ENCODE data around the gene TTBK2.

TTBK2 gene

DNA sequence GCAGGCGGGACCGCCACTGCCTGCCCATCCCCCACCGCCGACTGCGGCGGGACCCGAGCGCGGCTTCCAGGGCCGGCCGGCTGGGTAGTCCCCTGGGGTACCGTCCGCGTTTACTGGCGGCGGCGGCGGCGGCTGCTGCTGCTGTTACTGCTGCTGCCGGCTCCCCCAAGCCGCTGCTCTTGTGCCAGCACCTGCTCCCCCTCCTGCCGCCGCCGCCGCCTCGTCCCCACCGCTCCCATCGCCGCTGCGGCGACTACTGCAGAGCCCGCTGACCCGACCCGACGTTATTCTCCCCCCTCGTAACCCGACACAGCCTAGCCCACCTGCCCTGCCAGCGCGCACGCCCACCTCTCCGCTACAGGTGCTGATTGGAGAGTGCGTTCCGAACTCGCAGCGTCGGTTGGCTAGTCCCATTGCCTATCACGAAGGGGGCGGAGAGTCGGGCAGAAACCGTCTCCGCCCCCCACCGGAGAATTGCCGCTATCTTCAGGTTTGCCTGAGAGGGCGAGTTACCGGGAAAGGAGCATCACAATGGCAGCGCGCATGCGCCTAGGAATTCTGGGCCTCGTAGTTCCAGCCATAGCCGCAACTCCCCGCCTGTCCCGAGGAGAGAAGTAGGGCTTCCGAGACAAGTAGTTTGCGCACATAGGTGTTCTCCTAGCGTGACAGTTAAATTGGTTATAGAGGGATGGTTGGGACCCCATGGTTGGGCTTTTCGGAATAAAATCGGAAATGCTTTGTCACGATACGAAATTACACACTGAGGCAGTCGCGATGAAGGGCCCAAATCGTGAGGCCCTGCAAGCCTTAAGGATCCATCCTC is at the start of gene TTBK2:
Gene TTBK2, minus strand, starts transcription at position 260 of the 823 bp plus-strand sequence. CDS start 42,161 bp downstream, outside the sequence.
- TF ChIP-seq TEAD4 (IDR thresholded peaks at IDR 0.05), result peak; percentile 30; the same call in 1 of the 2 replicates
- peak; percentile 28; the same call in 1 of the 2 replicates for TF ChIP-seq TCF12 (IDR thresholded peaks at IDR 0.05; ENCODE audit: low read depth)
- no peak for TF ChIP-seq NFIC (IDR thresholded peaks at IDR 0.05)
- no peak for TF ChIP-seq RAD21 (IDR thresholded peaks at IDR 0.05; ENCODE audit: low read depth)
- TF ChIP-seq, protein P1, sequence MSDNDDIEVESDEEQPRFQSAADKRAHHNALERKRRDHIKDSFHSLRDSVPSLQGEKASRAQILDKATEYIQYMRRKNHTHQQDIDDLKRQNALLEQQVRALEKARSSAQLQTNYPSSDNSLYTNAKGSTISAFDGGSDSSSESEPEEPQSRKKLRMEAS (IDR thresholded peaks at IDR 0.05), result peak; percentile 46; the same call in 1 of the 2 replicates
- peak; percentile 63; the same call in 1 of the 2 replicates for TF ChIP-seq YY1 (IDR thresholded peaks at IDR 0.05; ENCODE audit: low read depth)
- TF ChIP-seq EP300 (IDR thresholded peaks at IDR 0.05; ENCODE audit: borderline replicate concordance), result no peak
- 0 out of 2 replicates have a peak, but pooled peaks have one; percentile 27 for TF ChIP-seq FOXM1 (IDR thresholded peaks at IDR 0.05; ENCODE audit: borderline replicate concordance, low read depth)
- TF ChIP-seq, protein P2, sequence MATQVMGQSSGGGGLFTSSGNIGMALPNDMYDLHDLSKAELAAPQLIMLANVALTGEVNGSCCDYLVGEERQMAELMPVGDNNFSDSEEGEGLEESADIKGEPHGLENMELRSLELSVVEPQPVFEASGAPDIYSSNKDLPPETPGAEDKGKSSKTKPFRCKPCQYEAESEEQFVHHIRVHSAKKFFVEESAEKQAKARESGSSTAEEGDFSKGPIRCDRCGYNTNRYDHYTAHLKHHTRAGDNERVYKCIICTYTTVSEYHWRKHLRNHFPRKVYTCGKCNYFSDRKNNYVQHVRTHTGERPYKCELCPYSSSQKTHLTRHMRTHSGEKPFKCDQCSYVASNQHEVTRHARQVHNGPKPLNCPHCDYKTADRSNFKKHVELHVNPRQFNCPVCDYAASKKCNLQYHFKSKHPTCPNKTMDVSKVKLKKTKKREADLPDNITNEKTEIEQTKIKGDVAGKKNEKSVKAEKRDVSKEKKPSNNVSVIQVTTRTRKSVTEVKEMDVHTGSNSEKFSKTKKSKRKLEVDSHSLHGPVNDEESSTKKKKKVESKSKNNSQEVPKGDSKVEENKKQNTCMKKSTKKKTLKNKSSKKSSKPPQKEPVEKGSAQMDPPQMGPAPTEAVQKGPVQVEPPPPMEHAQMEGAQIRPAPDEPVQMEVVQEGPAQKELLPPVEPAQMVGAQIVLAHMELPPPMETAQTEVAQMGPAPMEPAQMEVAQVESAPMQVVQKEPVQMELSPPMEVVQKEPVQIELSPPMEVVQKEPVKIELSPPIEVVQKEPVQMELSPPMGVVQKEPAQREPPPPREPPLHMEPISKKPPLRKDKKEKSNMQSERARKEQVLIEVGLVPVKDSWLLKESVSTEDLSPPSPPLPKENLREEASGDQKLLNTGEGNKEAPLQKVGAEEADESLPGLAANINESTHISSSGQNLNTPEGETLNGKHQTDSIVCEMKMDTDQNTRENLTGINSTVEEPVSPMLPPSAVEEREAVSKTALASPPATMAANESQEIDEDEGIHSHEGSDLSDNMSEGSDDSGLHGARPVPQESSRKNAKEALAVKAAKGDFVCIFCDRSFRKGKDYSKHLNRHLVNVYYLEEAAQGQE (IDR thresholded peaks at IDR 0.05; ENCODE audit: low read depth), result no peak
- peak; percentile 67; the same call in 1 of the 2 replicates for TF ChIP-seq ZBTB7A (IDR thresholded peaks at IDR 0.05; ENCODE audit: low read depth)
- TF ChIP-seq, protein P3, sequence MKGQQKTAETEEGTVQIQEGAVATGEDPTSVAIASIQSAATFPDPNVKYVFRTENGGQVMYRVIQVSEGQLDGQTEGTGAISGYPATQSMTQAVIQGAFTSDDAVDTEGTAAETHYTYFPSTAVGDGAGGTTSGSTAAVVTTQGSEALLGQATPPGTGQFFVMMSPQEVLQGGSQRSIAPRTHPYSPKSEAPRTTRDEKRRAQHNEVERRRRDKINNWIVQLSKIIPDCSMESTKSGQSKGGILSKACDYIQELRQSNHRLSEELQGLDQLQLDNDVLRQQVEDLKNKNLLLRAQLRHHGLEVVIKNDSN (IDR thresholded peaks at IDR 0.05), result 0 out of 2 replicates have a peak, but pooled peaks have one; percentile 20
- peak; percentile 40; the same call in 1 of the 2 replicates for TF ChIP-seq CREB1 (IDR thresholded peaks at IDR 0.05; ENCODE audit: low read depth)
- TF ChIP-seq EGR1 (IDR thresholded peaks at IDR 0.05), result no peak
- TF ChIP-seq CEBPB (IDR thresholded peaks at IDR 0.05), result no peak
- TF ChIP-seq TAF1 (IDR thresholded peaks at IDR 0.05; ENCODE audit: low read depth), result peak; percentile 55; the same call in 1 of the 2 replicates

DNA sequence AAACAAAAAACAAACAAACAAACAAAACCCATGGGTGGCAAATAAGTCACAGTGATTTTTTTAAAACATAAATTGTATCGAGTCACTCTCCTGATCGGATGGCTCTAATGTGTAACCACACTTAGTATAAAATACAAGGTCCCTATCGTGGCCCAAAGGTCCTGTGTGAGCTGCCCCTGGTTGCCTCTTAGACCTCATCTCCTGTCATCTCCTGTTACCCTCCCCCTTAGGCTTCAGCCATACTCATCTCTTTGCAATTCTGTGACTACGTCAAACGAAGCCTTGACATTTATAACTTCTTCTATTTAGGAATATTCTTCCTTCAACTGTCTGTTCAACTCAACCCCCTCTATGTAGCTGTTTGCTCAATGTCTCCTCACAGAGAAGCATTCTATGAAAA is 43.9 kb upstream of the TTBK2 start:
- TF ChIP-seq EGR1 (IDR thresholded peaks at IDR 0.05), result no peak
- TF ChIP-seq CEBPB (IDR thresholded peaks at IDR 0.05), result no peak
- no peak for TF ChIP-seq FOXM1 (IDR thresholded peaks at IDR 0.05; ENCODE audit: borderline replicate concordance, low read depth)
- no peak for TF ChIP-seq EP300 (IDR thresholded peaks at IDR 0.05; ENCODE audit: borderline replicate concordance)
- TF ChIP-seq, protein P3 (IDR thresholded peaks at IDR 0.05), result no peak
- no peak for TF ChIP-seq TEAD4 (IDR thresholded peaks at IDR 0.05)
- TF ChIP-seq, protein P1 (IDR thresholded peaks at IDR 0.05), result no peak
- no peak for TF ChIP-seq NFIC (IDR thresholded peaks at IDR 0.05)
- TF ChIP-seq YY1 (IDR thresholded peaks at IDR 0.05; ENCODE audit: low read depth), result no peak
- no peak for TF ChIP-seq RAD21 (IDR thresholded peaks at IDR 0.05; ENCODE audit: low read depth)

DNA sequence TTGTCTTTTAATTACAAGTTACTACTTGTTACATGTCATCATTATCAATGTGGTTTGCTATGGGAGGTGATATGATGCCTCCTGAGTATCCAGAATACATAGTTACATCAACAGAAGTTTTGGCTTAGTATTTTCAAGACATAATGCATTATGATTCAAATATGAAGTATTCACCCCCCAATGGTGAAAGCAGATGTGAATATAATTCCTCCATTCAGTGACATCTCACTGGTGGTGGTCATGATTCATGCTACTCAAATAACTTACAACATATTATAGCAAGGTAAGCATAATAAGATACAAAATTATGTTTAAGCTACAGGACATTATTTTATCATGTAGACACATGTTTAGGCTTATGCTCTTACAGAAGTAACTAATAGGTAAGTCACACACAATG is 34.9 kb upstream of the TTBK2 start:
- TF ChIP-seq, protein P2 (IDR thresholded peaks at IDR 0.05; ENCODE audit: low read depth), result no peak
- no peak for TF ChIP-seq CREB1 (IDR thresholded peaks at IDR 0.05; ENCODE audit: low read depth)
- no peak for TF ChIP-seq CEBPB (IDR thresholded peaks at IDR 0.05)
- TF ChIP-seq EP300 (IDR thresholded peaks at IDR 0.05; ENCODE audit: borderline replicate concordance), result no peak
- TF ChIP-seq TCF12 (IDR thresholded peaks at IDR 0.05; ENCODE audit: low read depth), result no peak
- no peak for TF ChIP-seq ZBTB7A (IDR thresholded peaks at IDR 0.05; ENCODE audit: low read depth)
- no peak for TF ChIP-seq TAF1 (IDR thresholded peaks at IDR 0.05; ENCODE audit: low read depth)
- no peak for TF ChIP-seq NFIC (IDR thresholded peaks at IDR 0.05)
- TF ChIP-seq, protein P3 (IDR thresholded peaks at IDR 0.05), result no peak
- no peak for TF ChIP-seq FOXM1 (IDR thresholded peaks at IDR 0.05; ENCODE audit: borderline replicate concordance, low read depth)
- TF ChIP-seq, protein P1 (IDR thresholded peaks at IDR 0.05), result no peak
- no peak for TF ChIP-seq TEAD4 (IDR thresholded peaks at IDR 0.05)
- no peak for TF ChIP-seq EGR1 (IDR thresholded peaks at IDR 0.05)
- TF ChIP-seq RAD21 (IDR thresholded peaks at IDR 0.05; ENCODE audit: low read depth), result no peak
- no peak for TF ChIP-seq YY1 (IDR thresholded peaks at IDR 0.05; ENCODE audit: low read depth)

DNA sequence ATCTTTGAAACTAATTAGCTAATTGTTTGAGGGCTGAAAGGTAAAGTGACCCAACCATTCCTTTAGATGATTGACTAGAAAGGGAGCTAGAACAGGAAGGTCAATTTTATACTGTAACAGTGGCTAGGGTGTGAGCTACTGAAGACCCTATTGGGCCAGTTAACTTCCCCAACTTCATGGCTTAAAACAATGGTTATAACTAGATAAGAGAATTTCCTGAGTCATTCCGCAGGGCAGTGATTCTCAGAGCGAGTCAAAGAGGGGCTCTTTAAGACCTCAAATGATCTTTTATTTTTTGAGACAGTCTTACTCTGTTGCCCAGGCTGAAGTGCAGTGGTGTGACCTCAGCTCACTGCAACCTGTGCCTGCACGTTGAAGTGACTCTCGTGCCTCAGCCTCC is 33.7 kb upstream of the TTBK2 start:
- TF ChIP-seq TAF1 (IDR thresholded peaks at IDR 0.05; ENCODE audit: low read depth) (no peak), YY1 (IDR thresholded peaks at IDR 0.05; ENCODE audit: low read depth) (no peak), TCF12 (IDR thresholded peaks at IDR 0.05; ENCODE audit: low read depth) (no peak), CREB1 (IDR thresholded peaks at IDR 0.05; ENCODE audit: low read depth) (no peak), RAD21 (IDR thresholded peaks at IDR 0.05; ENCODE audit: low read depth) (no peak), NFIC (IDR thresholded peaks at IDR 0.05) (no peak), ZBTB7A (IDR thresholded peaks at IDR 0.05; ENCODE audit: low read depth) (no peak), CEBPB (IDR thresholded peaks at IDR 0.05) (no peak), EP300 (IDR thresholded peaks at IDR 0.05; ENCODE audit: borderline replicate concordance) (no peak), FOXM1 (IDR thresholded peaks at IDR 0.05; ENCODE audit: borderline replicate concordance, low read depth) (no peak), TEAD4 (IDR thresholded peaks at IDR 0.05) (no peak), EGR1 (IDR thresholded peaks at IDR 0.05) (no peak)
- TF ChIP-seq, protein P3 (IDR thresholded peaks at IDR 0.05), result no peak
- TF ChIP-seq, protein P2 (IDR thresholded peaks at IDR 0.05; ENCODE audit: low read depth), result no peak
- TF ChIP-seq, protein P1 (IDR thresholded peaks at IDR 0.05), result no peak

Data from Ishikawa (cell line).